Psoas muscle (tissue), 8 donors: ENCODE measurements around the gene AIDA. TPM values are rescaled to one million over a fixed set of nuclear protein-coding genes. Genes with fewer than 3 reads are reported as not detected.

Experiments used
- ATAC-seq, 4 donors: fragments of 200-7000 bp; cut with Tn5 transposase; one replicate each; pipeline ENCODE4 v1.9.1; 2020; ENCODE audit warnings: moderate library complexity in 3 of 4, mild to moderate bottlenecking in 2 of 4
- DNase-seq, 2 donors: peaks; one replicate each; pipeline ENCODE4 v3.0.0-alpha.2; 2020
- H3K27ac ChIP-seq: fragments of 200-600 bp; one replicate; pipeline ENCODE4 v1.8.0; 2022
- H3K27me3 ChIP-seq, 3 donors: fragments of 200-600 bp in 1 of 3; one replicate each; pipeline versions ENCODE4 v1.6.1 to v1.8.0; 2013 to 2022; ENCODE audit warnings: low read length in 2 of 3, mild to moderate bottlenecking in 2 of 3, moderate library complexity in 1 of 3; ENCODE audit not compliant: insufficient read depth in 3 of 3
- H3K36me3 ChIP-seq, 2 donors: fragments of 200-600 bp in 1 of 2; one replicate each; pipeline versions ENCODE4 v1.6.1 to v1.8.0; 2013 to 2022; ENCODE audit warnings: low read depth in 1 of 2, mild to moderate bottlenecking in 1 of 2, moderate library complexity in 1 of 2; ENCODE audit not compliant: insufficient read depth in 1 of 2
- H3K4me1 ChIP-seq: fragments of 200-600 bp; one replicate; pipeline ENCODE4 v1.8.0; 2022
- H3K4me3 ChIP-seq: fragments of 200-600 bp; one replicate; pipeline ENCODE4 v1.8.0; 2022; ENCODE audit warnings: mild to moderate bottlenecking
- H3K9me3 ChIP-seq: fragments of 200-600 bp; one replicate; pipeline ENCODE4 v1.8.0; 2022
- WGBS, 3 donors: extraction: QIAGEN DNeasy Blood & Tissue Kit; methylation state at CpG; one replicate each; pipeline versions ENCODE4 v1.1.6 to v1.1.7; 2013; 5-methylcytosine and 5-hydroxymethylcytosine counted together
- intact Hi-C, 2 donors: fragments of 100-400 bp; cut with DNase I; formaldehyde crosslinking; loops; one replicate each; pipeline versions ENCODE4 v1.11.0 to v1.14.2; 2022
- polyA plus RNA-seq, 3 donors: library from polyadenylated mRNA; stranded (reverse); fragments of 200-250 nt; gene quantifications; one replicate each; pipeline ENCODE4 v1.2.3, GENCODE V29; 2013
- total RNA-seq, 4 donors: library from RNA; stranded (reverse); fragmentation: NEBNext Ultra II Directional in 2 of 4; extraction: Animal tissue kit (Norgen Biotek cat#: 25700) in 2 of 4; gene quantifications; one replicate each; pipeline versions ENCODE4 v1.2.1 to v1.2.4, GENCODE V29; 2021 to 2023
- TF ChIP-seq, protein P1 (sequence below): fragments of 200-600 bp; IDR thresholded peaks from one replicate; pipeline ENCODE4 v1.8.0; 2022; ENCODE audit warnings: antibody characterized with exemption
- donor health status: healthy with polysubstance abuse.
- donor health status: DM: no; HTN: no; CAD: no; lungs with moderate emphysema.
- donor health status: Bipolar disorder and iron deficiency.
- donor health status: healthy.
- donor health status: DM: yes; HTN: yes; CAD: no.
- donor health status: DM: no; HTN: no; CAD: no.
- donor health status: DM: no; HTN: no; CAD: no.
- donor health status: DM: yes; HTN: yes; CAD: no.

AIDA gene
- total and polyA plus RNA-seq, 7 donors = 17.8 to 57.9 (median 37.8) TPM

DNA sequence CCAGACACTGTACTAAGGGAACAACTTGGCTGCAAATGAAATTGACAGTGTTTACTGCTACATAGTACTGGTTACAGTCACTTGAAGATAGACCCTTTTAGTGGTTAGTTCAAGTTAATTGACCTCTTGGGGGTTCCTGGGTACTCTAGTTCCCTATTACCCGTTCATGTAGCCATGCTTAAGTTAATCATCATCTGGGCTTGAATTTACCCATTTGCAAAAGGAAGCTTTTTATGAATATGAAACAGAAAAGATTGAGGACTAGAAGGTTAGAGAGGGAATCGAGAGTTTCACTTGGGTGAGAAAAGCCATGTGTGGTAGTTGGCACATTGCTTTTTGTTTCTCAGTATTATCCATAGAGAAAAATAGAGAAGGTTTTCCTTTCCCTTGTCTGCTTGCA, 91.7 kb downstream of the AIDA start:
- TF ChIP-seq, protein P1, sequence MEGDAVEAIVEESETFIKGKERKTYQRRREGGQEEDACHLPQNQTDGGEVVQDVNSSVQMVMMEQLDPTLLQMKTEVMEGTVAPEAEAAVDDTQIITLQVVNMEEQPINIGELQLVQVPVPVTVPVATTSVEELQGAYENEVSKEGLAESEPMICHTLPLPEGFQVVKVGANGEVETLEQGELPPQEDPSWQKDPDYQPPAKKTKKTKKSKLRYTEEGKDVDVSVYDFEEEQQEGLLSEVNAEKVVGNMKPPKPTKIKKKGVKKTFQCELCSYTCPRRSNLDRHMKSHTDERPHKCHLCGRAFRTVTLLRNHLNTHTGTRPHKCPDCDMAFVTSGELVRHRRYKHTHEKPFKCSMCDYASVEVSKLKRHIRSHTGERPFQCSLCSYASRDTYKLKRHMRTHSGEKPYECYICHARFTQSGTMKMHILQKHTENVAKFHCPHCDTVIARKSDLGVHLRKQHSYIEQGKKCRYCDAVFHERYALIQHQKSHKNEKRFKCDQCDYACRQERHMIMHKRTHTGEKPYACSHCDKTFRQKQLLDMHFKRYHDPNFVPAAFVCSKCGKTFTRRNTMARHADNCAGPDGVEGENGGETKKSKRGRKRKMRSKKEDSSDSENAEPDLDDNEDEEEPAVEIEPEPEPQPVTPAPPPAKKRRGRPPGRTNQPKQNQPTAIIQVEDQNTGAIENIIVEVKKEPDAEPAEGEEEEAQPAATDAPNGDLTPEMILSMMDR = no peak
- no peak overlapping the region for H3K27ac ChIP-seq
- peaks cover 3 to 47% of the 10 kb centered on the region in 2 donors for H3K36me3 ChIP-seq
- H3K4me1 ChIP-seq = peaks cover 8% of the 10 kb centered on the region
- no peaks in the 10 kb centered on the region for H3K9me3 ChIP-seq
- ATAC-seq = no peak
- WGBS, 3 donors = 69 to 78% (median 74%) methylated on average over 2 of the region's 2 CpGs
- H3K4me3 ChIP-seq = no peak overlapping the region
- intact Hi-C loops = no loop called here
- DNase-seq = no peak
- no peaks in the 10 kb centered on the region for H3K27me3 ChIP-seq

DNA sequence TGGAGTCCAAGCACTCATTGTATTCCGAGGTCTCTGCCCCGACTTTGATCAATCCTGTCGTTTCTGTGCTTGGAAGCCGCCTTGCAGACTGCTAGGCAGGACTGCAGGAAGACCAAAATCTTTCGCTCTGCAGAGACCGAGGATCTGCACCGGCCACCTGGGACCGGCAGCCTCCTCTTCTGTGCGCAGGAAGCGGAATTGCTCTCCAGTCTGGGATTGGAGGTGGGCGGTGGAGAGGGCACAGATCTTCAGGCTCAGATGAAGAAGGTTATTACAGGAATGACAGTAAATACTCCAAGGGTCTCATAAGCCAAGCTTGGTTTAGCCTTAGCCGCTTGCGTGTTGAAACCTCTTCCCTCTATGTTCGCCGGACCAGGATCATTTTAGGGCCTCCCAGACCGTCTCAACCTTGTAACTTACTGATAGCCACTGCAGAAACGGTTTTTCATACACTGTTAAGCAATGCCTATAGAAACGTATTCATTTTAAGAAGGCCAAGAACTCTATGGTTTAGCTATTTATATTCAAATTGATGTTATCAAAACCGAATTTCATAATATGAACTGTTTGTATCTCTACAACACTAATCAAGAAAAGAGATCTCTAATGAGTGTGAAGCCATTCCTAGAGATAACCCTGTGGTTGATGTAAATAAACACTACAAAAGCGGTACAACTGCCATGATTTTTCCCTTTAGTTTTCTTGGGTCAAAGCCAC, 93.3 kb downstream of the AIDA start:
- intact Hi-C loops = loop anchor here in 1 of 2 donors (5.0 kb wide), 1 partner anchor 152 kb away; no protein-coding TSS in a partner anchor
- H3K27me3 ChIP-seq = no peaks in the 10 kb centered on the region
- no peaks in the 10 kb centered on the region for H3K9me3 ChIP-seq
- TF ChIP-seq, protein P1 = no peak
- WGBS, 3 donors = 17 to 26% (median 21%) methylated on average over 20 of the region's 20 CpGs
- peak overlapping the region; percentile 91 for H3K27ac ChIP-seq
- peaks cover 8% of the 10 kb centered on the region for H3K4me1 ChIP-seq
- DNase-seq = no peak
- H3K4me3 ChIP-seq = peak overlapping the region; percentile 93
- peak in 1 of 4 donors; percentile 32 for ATAC-seq
- peaks cover 3 to 32% of the 10 kb centered on the region in 2 donors for H3K36me3 ChIP-seq

Other genes starting within 250 kb of the AIDA start
- gene HHIPL2, start 164.4 kb downstream of the AIDA start, total RNA-seq = not detected
- gene HHIPL2, start 164.4 kb downstream of the AIDA start, polyA plus RNA-seq = under 1 TPM in 2 of 3 donors, not detected in 1; 0.04 TPM
- gene TAF1A, start 122.6 kb downstream of the AIDA start, total RNA-seq = 1 to 10 TPM; 1.9 to 3.2 (median 2.6) TPM
- 1 to 10 TPM; 1.2 to 4.9 (median 4.3) TPM for gene TAF1A, start 122.6 kb downstream of the AIDA start, polyA plus RNA-seq
- 10 to 100 TPM; 45.1 to 62.4 (median 56.1) TPM for gene MIA3, start 94.4 kb downstream of the AIDA start, total RNA-seq
- gene MIA3, start 94.4 kb downstream of the AIDA start, polyA plus RNA-seq = 10 to 100 TPM; 23.3 to 41.5 (median 29.5) TPM
- 10 to 100 TPM; 26.2 to 37.2 (median 30.8) TPM for gene BROX, start 73 bp upstream of the AIDA start, total RNA-seq
- gene BROX, start 73 bp upstream of the AIDA start, polyA plus RNA-seq = 10 to 100 TPM; 10.1 to 29.5 (median 14.0) TPM
- not detected for gene FAM177B, start 24.7 kb upstream of the AIDA start, total RNA-seq
- gene FAM177B, start 24.7 kb upstream of the AIDA start, polyA plus RNA-seq = under 1 TPM in 1 of 3 donors, not detected in 2; 0.08 TPM
- gene DISP1, start 102.5 kb upstream of the AIDA start, total RNA-seq = 1 to 10 TPM; 2.8 to 3.7 (median 3.3) TPM
- gene DISP1, start 102.5 kb upstream of the AIDA start, polyA plus RNA-seq = 1 to 10 TPM; 1.4 to 5.8 (median 2.3) TPM